Stimulated activated CD4-positive, alpha-beta T cell treated with anti-CD3 and anti-CD28 coated beads, Interleukin-1b, Interleukin-23, amount 100 ng/mL, for 1 hour (primary cell): ENCODE data around the gene RSRC1.

Experiments
- DNase-seq, 2 donors: peaks; one replicate each; pipeline ENCODE4 v3.0.0-alpha.2; 2020; ENCODE audit warnings: low read depth in 2 of 2

The RSRC1 gene

DNA sequence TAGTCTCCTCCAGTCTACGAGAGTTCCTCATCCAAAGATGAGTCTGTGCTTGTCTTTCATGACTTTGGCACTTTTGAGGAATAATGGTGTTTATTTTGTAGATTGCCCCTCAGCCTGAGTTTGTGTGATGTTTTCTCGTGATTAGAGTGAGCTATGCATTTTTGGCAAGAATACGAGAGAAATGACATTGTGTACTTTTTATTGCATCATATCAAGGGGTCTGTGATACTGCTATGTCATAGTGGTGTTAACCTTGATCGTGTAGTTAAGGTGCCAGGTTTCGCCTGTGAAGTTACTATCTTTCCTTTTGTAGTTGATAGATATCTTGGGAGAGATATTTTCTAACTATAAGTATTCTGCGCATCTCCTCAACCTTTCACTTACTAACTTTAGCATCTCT is 18.9 kb downstream of the RSRC1 start:
- DNase-seq, result no peak

DNA sequence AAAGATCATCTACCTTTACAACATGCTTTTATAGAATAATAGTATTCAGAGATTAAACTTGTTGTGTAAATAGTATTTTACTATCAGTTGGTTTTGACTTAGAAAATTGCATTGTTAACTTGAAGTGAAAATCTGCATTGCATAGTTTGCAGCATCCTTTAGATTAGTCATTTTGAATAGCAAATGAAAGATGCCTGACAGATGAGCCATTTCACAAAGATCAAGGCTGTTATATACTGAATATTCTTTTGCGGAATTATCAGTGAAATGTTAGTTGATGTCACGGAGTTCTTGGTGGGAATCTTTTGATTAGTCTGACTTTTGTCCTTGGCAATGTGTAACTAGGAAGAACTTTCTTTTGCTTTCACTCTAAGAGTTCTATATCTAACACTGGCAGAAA is 24.5 kb downstream of the RSRC1 start:
- no peak for DNase-seq

DNA sequence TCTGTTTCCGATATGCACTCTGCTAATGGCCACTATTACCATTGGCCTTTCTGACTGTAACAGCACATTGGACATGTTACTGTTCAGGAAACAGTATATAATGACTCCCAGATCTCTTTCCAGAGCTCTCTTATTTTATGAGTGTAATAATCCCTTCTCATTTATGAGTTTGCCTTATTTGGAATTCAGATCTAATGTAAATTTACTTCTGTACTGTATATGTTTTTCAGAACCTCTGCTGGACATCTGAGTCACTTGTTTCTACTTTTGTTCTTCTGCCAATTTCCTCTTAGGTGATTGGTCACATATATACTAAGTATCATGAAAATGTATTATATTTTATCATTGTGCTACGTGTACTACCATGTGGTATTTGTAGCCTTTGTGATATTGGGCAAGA is 30.5 kb downstream of the RSRC1 start:
- no peak for DNase-seq

DNA sequence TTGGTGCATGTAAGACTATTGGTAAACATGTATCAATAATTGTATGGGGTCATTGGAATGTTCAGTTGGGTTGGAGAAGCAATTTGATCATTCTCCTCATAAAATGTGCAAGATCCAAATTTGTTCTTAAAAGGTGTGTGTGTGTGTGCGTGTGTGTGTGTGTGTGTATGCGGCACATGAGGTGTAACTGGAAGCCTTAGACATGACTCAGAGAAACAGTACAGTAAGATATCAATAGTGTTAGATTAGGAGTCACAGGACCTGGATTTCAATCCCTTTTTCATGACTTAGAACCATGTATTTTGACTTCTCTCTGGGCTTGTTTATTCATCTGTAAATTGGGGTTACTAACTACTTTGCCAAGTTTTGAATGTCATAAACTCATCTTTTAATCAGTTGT is 38.3 kb downstream of the RSRC1 start:
- DNase-seq, result no peak

DNA sequence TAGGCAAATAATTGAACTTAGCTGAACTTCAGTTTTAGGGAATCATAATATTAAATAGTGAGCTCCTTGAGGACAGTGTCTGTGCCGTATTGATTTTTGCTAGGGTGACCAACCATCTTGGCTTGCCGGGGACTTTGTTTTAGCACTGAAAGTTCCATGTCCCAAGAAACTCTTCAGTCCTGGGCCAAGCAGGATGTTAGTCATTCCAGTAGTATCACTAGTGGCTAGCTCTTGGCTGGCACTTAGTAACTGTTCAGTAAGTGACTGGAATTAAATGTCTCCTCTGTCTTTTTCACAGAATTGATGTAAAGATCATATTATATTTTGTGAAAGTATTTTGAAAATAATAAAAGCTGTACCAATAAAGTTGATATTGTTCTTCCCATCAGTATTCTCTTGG is 42.3 kb downstream of the RSRC1 start:
- DNase-seq, result no peak

DNA sequence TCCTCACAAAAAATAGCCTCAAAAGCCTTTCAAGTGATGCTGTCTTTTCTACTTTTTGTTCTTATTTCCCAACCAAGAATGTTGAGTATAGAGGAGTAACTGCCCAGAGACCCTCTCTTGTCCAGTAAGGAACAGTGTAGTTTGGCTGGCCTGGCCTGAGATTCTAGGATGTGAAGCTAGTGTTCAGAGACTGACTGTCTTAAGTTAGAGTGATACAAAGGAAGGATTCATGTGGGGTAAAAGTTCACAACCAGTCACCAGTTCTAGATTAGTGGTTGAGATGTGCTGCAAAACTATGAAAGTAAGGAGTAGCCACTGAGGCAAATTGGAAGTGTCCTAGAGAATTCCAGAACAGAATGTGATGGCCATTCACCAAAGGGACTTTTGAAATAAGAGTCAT is 49.1 kb downstream of the RSRC1 start:
- DNase-seq, result no peak

DNA sequence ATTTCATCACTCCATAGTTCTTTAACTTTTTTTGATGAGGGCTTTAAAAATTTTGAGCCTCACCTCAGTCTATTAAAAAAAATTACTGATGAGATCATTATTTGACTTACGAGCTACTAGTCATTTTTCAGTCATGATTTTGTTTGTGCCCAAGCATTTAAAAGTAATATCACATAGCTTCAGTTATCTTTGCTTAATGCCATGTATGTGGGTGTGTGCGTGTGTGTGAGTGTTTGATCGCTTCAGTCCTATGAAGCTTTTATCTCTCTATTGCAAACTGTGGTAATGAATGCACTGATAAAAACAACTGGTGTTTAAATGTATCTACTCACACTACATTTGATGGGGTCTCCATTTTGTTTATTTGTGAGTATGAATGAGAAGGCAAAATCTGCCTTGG is 49.8 kb downstream of the RSRC1 start:
- DNase-seq, result no peak

DNA sequence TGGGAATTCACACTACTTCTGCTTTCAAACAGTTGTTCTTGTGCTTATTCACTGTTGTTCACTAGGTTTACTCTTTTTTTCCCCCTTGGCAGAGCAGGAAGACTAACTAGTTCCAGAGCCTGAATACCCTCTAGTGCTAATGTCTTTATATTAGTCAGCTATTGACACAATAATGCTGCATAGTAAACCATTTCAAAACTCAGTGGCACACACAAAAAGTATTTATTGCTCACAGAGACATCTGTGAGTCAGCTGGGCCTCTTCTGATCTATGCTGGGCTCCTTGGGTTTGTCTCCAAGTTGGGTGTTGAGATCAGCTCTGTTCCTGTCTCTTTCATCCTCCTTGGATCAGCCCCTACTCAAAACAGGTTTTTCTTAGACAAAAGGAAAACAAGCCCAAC is 51.1 kb downstream of the RSRC1 start:
- no peak for DNase-seq

DNA sequence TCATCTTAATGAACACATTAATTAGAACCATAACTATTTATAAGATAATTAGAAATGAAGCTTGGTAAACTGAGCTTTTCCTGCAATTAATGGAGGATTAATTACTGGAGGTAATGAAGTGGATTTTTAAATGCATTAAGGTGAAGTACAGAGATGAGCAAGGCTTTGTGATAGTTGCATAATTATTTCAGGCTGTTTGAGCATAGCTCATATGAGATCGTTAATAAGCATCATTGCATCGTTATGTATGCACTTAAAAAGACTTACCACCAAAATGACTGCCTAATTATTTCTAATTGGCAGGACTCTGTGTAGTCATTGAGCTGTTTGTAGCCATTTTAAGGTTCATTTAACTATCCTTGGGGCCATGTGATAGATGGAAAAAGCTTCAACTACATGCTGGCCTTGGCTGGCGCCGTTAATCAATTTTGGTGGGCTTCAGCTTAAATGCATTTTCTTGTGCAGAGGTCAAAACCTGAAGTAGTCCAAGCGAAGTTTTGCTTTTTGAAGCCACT is 55.3 kb downstream of the RSRC1 start:
- no peak for DNase-seq

DNA sequence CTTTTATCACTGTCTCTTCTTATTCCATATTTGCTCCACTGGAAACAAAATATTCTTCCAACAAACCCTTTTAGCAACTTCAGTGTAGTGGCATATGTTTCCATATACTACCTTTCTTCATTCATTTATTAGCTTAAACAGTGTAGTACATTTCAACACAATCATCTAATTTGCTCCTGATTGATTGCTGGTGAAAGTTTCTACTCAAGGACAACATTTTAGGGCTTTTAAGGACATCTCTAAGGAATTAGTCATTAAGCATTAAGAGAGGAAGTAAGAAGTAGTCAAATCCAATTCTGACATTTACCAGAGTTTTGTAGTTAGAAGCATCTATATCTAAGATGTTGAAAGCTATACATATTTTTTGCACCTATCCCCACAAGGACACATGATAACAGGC is 55.8 kb downstream of the RSRC1 start:
- no peak for DNase-seq

DNA sequence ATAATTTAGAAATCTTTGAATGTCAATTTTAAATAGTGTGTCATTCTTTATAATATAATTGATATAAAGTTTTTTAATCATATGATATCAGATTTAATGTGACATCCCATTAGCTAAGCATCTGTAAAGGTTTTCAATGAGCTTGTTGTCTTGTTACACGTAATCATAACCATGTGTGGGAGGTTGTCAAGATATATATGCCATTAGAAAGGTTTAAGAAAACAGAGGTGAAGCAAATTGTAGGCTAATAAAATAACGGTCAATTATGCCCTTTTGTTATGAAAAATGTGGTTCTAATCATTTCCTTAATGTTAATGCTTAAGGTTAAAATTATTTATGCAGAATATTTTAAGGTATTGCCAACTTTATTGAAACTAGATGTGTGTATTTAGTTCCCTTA is 56.3 kb downstream of the RSRC1 start:
- no peak for DNase-seq

DNA sequence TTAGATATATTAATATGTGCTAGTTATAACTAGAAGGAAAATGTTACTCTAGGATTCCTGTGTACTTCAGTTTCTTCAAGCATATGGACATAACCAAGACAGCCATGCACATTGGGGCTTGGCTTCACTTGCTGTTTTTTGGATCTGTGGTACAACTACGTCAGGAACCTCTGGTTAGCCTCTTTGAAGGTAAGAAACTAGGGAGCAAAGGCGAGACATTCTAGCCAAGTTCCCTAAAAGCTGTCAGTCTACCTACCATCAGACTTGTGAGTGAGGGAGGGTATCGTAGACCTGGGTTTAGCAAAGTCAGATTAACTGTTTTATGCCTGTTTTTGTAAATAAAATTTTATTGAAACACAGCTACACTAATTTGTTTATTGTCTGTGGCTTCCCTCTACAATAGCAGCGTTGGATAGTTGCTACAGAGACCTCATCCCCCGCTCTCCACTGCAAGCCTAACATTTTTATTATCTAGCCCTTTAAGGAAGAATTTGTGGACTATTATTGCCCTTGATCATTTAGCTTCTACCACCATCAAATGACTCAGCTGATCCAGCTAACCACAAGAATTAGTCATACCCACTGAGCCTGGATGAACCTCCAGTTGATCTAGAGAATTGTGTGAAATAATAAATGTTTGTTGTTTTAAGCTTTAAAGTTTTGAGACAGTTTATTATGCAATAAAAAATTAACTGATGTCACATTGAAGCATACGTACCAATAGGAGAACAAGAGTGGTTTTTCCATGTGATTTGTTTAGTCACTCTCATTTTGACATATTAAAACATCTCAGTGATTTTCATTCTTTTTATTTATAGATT is 58.1 kb downstream of the RSRC1 start:
- DNase-seq, result no peak

DNA sequence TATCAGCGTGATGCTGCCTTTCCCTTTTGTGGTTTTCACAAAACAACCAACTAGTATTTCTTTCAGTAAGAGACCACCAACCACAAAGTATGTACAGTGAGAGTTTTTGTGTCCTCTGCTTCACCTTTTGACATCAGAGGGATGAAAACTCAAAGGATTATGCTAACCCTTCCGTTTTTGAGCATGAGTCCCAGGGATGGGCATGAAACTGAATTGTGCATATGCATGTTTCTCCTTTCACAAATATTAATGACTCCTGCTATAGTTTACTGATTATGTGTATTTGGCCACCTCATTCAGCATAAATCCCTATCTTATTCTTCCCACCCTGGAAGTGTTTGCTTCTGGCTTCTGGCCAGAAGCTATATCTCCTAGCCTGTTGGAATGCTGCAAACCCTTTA is 59.2 kb downstream of the RSRC1 start:
- no peak for DNase-seq

DNA sequence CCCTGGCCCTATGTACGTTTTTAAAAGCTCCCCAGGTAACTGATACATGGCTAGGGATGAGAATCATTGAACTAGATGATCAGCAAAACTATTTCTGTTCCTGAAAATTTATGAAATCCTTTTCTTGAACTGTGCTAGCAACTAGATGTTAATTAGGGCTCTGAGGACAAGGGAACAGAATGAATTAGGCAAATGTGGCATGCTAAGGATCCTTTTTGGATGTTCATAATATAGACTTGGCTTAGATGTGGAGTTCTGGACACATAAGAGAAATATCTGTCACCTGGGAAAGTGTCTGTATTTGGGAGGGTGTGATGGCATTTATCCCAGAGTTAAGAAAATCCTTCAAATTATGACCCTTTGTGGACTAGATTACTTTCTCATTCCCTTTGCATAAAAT is 71.2 kb downstream of the RSRC1 start:
- DNase-seq, result no peak

DNA sequence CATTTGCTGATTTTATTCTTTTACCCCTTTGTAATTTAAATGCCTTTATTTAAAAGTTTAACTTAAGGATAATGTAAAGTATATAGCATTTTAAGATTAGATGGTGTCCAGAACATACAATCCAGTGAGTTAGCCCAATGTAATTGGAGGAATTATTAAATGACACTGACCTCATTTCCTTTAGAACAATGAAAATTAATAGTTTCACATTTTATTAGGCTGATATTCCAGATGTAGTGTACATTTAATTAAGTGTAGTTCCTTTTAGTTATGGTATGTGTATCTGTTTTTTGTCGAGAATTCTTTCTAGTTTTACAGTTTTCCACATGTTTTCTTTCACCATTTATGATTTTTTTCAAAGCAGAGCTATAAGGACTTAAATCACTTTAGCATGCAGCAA is 75.8 kb downstream of the RSRC1 start:
- no peak for DNase-seq

DNA sequence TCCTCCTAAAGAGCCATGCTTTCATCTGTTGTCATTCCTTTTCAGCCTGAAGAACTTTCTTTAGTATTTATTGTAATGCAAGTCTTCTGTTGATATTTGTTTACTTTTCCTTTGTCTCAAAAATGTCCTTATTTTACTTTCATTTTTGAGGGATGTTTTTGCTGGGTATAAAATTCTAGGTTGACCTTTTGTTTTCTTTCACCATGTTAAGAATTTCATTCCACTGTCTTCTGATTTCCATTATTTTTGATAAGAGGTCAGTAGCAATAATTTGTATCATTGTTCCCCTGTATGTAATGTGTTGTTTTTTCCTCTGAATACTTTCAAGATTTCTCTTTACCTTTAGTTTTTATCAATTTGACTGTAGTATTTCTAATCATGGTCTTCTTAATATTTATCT is 91.1 kb downstream of the RSRC1 start:
- DNase-seq, result no peak

DNA sequence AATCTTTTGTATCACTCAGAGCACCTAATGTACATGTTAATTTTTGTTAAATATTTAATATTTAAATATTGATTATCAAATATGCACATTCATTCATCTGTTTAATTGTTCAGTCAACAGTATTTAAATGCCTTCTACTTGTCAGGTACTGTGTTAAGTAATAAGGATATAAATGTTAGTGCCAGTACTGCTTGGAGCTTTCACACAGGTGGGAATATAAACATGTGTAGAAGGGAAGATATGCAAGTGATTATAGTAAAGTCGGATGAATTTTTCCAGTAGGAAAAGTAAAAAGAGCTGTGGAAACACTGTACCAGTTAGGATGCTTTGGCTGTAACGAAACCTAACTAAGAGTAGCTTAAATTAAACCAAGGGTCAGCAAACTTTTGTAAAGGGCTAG is 95.4 kb downstream of the RSRC1 start:
- DNase-seq, result no peak

DNA sequence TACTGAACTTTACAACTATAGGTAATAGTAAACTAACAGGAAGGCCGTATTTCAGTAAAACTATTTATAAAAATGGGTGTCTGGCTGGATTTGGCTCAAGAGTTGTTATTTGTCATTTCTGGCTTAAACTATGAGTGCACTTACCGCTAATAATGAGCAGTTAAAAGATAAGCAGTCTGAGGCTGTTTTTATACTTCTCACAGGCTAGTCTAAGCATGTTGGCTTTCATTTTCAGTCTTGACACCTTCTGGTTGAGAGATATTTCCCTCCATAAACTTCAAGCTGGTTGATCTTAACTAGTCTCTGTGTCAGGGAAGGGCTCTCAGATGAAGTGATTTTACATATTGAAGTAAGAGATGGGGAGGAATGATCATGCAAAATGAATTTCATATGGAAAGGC is 96.1 kb downstream of the RSRC1 start:
- no peak for DNase-seq

DNA sequence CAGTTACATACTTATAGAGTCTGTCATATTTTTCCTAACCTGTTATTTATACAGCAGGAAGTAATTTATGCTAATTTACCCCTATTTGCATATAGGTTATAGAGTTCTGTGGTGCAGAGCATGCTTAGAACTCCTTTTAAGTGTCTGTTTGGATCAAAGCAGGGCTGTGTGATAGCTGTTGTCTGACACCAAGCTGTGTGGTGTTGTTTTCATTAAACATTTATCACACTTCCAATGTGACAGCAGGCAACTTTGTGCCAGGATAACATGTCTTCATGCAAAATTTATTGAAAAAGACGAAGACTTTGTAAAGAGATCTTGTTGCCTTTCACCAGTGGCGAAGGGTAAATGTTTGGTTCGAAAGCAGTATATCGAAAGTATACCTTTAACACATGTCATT is 100.2 kb downstream of the RSRC1 start:
- DNase-seq, result no peak

DNA sequence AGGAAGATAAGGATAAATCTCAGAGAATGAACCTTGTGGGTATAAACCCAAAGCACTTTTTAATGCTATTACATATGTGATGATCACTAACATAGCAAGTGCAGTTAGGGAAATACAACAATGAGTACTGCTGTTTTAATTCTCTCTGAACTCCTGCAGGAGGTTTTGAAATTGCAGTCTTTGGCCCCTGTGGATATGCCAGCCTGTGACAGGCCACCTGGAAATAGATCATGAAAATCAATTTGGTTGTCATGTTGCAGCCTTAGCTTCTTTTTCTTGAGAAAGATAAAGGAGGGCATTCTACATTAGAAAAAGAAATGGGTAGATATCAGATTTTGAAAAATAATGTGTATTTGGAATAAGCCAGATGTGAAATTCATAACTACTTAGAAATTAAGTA is 103.6 kb downstream of the RSRC1 start:
- no peak for DNase-seq

DNA sequence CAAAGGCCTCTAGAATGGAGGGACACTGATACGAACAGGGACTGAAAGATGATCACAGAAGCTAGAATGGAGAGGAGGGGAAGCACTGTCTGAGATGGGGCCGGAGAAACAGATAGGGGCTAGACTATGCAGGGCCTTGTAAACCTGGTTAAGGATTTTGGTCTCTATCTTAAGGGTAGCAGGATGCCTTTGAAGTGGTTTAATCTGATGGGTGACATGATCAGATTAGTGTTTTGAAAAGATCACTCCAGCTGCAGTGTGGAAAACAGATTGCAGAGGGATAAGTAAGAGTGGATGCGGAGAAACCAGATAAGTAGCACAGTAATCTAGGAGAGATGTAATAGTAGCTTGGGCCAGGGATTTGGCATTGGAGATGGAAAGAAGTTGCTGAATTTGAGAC is 108.1 kb downstream of the RSRC1 start:
- no peak for DNase-seq

DNA sequence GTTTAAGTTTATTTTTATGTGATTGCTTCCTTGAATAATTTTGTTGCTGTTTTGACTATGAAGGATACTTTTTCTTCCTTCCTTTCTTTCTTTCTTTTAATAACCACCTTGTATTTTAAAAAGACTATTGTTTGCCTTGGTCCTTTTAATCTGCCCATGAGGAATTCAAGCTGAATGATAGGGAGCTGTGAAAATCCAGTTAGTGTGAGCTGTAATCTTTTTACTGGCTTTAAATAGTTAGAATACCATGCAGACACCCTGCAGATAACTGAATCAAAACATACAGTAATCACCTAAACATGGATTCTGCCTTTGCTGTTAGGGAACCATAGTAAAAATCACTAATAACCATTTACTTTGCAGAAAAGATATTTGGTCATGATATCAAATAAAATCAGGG is 110.7 kb downstream of the RSRC1 start:
- no peak for DNase-seq

DNA sequence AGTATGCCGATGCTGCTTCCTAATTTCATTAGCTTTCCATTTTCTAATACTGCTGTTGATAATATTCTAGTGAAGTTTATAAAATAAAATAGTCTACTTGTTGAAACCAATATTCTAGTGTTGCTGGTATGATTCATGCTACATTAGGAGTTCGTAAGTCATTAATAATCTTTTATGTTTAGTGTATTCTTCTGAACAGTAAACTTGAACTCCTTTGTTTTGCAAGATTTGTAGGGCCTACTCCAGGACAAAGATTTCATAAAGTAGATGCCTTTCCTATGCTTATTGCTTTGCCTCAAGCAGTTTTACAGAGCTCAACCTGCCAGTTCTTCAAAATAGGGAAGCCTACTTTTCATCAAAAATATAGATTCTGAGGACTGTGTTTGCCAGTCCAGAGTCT is 111.5 kb downstream of the RSRC1 start:
- DNase-seq, result no peak

DNA sequence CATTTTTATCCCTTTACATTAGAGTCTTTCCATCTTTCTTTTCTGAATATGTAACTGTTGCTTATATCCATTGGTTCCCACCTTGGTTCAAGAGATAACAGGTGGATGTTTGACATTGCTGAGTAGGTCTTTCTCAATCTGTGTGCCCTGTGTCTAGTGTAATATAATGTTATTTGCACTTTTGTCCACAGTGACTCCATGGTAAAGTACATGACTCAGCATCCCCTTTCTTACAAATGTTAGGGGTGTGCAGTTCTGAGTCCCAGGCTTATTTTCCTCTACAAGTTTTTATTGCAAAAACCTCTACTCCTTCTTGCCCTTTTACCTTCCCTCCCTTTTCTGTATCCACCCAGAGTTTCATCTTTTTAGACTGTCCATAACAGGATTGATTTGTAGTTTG is 116.5 kb downstream of the RSRC1 start:
- no peak for DNase-seq
